HG02885 (cell line): ENCODE results near the gene BRAT1.

Experiments
- ATAC-seq: cut with Tn5 transposase; IDR thresholded peaks from one replicate; pipeline ENCODE4 v1.9.1; 2021; ENCODE audit warnings: mild to moderate bottlenecking; ENCODE audit not compliant: unreplicated experiment, poor library complexity

The BRAT1 gene

DNA sequence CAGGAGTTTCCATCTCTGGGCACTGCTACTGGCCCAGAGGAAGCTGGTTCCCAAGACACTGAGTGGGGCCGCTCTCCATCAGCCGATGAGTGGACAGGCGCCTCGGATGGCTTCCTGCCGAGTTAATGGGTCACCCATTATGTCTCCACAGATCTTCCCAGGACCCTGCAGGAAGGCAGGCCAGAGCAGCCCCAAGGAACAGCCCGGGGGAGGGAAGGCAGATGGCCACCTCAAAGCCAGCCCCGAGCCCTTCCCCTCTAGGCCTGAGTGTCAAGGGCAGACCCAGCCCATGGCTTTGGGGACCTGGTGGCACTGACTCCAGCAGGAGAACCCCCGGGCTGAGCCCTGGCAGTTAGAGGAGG, 39.1 kb downstream of the BRAT1 start:
- no peak for ATAC-seq

DNA sequence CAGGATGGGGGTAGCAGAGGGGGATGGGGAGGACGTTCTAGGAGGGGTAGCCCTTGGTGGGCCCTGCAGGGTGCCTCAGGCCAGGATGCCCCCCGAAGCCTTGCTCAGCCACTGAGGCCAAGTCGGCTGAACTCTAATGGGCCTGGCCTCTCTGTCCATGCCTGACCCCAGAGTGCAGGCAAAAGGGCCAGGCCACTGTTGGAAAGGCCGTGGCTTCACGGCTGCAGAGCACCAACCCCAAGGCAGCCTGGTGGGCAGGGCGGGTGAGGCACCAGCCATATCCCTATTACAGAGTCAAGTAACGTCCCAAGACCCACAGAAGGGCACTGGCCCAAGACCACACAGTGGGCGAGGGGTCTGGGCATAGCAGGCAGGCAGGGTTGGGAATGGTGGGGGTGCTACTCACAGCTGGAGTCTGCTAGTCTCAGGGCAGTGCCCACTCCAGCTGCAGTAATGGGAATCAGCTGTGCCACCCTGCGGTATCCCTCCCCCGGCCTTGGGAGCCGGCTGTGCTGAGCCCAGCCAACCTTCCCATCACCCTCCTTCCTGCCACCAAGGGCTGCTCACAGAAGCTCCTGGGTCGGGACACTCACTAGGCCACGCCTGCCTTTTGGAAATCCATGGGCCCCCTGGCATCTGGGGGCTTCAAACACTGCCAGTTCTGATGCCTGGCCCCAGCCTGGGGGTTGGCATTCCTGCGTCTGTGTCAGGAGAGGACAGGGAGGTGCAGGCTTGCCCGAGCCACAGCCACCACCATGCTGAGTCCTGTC, 39.7 kb downstream of the BRAT1 start:
- no peak for ATAC-seq

- no peak for ATAC-seq
Measured at GRCh38 chr7:2514473-2515423, 40.6 kb downstream of the BRAT1 start.

GRCh38 chr7:2513702-2514101, 41.6 kb downstream of the BRAT1 start:
- no peak for ATAC-seq

- no peak for ATAC-seq
Measured at GRCh38 chr7:2512713-2513112, 42.6 kb downstream of the BRAT1 start.

- no peak for ATAC-seq
Measured at GRCh38 chr7:2512179-2512661, 43.1 kb downstream of the BRAT1 start.

- ATAC-seq = no peak
Measured at GRCh38 chr7:2511769-2512168, 43.6 kb downstream of the BRAT1 start.

DNA sequence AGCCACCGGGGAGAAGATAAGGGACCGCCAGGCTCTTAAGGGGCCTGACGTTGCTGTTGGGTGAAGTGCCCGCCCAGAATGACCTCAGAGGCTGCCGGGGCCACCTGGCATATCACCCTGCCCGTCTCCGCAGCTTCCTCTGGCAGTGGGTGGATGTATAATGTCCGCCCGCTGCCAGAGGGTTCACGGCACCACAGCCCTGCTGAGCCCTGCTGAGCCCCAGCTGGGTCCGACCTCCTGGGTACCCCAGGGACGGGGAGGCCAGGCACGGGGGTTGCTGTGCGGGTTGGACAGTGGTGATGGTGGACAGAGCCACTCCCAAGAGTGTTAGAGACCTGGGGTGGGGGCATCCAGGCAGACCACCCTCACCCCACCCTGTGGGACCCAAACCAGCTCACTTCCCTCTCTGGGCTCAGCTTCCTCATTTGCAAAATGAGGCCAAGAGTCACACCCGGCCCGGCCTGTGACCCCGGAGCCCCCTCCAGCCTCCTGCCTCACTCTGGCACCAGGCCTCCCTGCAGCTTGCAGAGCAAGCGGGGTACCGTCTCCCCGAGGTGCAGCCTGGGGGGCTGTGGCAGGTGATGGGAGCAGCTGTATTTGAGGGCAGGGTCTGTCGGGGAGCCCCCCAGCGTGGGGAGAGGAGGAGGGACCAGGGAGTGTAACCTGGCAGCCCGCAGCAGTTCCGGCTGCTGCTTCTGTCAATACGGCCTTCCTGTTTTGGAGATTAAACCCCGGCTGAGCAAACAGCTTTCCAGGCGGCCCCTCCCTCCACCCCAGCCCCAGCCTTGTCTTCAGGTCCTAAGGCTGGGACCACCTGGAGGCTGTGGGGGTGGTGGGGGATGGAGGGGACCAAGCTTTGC, 44.2 kb downstream of the BRAT1 start:
- ATAC-seq = no peak

DNA sequence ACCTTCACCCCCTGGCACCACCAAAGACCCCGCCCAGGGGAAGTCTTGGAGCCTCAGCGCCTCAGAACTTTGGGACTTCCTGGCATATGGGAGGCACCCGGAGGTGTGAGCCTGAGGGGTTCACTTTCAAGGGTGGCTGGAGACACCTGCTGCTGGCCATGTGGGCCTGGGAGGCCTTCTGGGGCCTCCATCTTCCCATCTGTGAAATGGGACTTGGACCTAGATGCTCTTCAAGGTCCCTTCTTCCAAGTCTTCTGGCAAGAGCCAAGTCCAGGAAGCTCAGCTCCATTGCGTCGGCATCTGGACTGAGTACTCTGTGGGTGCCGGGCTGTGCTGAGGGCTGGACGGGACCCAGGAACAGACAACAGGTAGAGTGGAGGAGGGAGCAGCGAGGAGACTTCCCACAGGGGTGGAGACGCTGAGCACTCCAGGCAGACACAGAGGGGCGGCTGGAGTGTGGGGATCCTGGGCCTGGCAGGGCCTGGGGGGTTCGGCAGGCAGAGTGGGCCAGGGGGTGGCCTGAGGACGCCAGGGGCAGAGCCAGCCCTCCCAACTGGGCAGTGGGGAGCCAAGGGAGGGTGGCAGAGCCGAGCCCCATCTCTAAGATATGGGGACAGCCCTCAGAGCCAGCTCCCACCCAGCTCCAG, 45.1 kb downstream of the BRAT1 start:
- ATAC-seq = no peak

DNA sequence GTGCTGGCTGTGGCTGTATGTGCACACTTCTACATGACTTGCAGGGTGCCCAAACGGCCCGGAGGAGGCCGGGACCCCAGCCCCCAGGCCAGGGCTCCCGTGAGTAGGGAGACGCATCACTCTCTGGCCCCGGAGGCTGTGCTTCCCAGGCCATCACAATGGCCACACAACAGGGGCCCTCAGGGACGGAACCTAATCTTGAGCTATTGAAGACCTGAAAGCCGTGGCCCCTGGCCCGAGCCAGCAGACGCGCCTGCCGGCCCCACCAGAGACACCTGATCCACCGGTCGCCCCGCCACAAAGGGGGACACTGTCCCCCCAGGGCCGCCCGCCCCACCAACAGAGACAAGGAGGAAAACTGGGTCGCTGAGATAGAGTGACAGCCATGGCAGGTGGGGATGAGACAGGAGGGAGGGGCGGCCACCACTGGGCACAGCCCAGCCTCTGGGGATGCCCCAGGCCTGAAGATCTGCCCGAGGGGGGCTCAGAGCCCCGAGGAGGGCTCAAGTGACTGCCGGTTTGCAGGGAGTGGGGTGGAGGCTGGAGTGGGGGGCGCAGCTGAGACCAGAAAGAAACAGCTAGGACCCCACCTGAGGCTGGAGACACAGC, 45.9 kb downstream of the BRAT1 start:
- ATAC-seq = no peak

GRCh38 chr7:2508327-2509215, 46.8 kb downstream of the BRAT1 start:
- peak; percentile 41 for ATAC-seq

- no peak for ATAC-seq
Measured at GRCh38 chr7:2507917-2508306, 47.4 kb downstream of the BRAT1 start.

GRCh38 chr7:2507208-2507916, 48.0 kb downstream of the BRAT1 start:
- ATAC-seq = no peak

DNA sequence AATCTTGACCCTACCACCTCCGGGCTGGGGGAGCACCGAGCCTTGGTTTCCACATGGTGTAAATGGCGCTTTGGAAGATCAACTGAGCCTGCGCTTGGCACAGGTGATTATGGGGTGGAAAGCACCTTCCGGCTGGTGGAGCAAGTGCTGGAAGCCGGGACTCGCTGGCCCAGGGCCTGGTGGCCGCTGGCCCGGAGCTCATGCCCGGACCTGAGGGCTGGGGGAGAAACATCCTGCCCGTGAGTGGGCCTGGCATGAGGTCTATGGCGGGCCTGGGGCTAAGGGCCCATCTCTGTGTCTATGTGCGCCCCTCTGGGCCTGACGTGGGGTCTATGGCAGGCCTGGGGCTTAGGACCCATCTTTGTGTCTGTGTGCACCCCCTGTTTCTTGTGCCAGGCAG, 49.9 kb downstream of the BRAT1 start:
- ATAC-seq = no peak

- no peak for ATAC-seq
Measured at GRCh38 chr7:2504889-2505375, 50.4 kb downstream of the BRAT1 start.

DNA sequence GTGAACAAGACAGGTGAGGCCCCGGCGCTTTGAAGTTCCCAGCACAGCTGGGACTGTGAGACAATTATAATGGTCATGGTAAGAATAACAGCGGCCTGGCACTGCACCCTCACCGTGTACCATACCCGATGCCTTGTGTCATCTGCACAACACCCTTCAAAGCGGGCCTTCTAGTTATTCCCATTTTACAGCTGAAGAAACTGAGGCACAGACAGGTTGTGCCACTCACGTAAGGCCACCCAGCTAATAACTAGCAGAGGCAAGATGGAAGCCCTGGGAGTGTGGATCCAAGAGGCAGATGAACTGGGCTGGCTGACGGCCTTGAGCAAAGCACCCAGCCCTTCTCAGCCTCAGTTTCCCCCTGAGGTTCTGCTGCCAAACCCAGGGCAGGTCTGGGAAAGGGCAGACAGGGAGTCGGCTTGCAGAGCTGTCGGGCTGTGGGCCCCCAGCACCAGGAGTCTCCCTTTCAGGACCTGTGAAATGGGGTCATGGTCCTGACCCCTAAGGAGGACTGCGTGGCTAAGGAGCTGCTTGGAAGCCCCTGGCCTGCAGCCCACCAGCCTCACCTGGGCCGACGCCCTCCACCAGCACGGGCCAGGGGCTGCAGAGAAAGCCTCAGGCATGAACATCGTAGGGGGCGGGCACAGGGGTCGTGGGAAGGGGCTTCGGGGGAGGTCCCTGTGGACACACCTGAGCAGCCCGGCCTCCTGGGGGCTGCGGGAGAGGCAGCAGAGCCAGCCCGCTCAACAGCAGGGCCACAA, 51.0 kb downstream of the BRAT1 start:
- ATAC-seq = no peak
